ENCODE measurements around the gene CLASRP.

DNA sequence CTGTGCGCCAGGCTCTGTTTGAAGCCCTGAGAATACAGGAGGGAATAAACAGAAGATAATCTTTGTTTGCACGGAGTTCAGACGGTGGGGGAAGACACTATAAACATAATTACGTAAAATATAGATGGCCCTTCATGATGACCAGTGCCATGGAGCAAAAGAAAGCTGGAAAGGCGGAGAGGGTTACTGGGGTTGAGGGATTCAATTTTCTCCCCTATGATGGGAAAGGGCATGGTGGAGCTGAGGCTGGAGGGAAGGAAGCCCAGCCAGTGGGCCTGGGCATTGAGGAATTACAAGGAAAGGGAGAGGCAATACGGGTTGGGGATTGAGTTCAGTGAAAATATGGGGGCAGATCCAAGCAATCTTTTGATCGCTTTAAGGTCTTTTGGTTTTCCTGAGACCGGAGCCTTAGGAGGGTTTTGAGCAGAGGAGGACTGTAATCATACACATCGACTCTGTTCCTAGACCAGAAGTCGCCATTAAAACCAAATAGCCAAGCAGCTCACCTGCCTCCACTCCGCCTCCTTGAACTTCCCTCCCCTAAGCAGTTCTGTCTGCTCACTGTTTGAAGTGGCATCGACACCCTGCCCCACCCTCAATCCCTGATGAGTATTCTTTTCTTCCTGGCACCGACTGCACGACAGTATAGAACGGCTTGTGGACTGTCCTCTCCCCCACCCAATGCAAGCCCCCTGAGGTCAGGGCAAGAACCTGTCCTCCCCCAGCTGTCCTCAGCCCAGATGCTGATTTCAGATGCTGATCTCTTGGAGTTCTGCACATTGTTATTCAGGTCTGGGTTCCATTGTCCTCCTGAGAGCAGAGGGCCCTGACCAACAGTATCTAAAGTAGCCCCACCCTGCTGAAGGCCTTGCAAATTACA is 38.2 kb downstream of the CLASRP start:
- TF ChIP-seq, protein P1, sequence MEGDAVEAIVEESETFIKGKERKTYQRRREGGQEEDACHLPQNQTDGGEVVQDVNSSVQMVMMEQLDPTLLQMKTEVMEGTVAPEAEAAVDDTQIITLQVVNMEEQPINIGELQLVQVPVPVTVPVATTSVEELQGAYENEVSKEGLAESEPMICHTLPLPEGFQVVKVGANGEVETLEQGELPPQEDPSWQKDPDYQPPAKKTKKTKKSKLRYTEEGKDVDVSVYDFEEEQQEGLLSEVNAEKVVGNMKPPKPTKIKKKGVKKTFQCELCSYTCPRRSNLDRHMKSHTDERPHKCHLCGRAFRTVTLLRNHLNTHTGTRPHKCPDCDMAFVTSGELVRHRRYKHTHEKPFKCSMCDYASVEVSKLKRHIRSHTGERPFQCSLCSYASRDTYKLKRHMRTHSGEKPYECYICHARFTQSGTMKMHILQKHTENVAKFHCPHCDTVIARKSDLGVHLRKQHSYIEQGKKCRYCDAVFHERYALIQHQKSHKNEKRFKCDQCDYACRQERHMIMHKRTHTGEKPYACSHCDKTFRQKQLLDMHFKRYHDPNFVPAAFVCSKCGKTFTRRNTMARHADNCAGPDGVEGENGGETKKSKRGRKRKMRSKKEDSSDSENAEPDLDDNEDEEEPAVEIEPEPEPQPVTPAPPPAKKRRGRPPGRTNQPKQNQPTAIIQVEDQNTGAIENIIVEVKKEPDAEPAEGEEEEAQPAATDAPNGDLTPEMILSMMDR (IDR thresholded peaks at IDR 0.05; ENCODE audit: insufficient read depth, low read length, poor library complexity, severe bottlenecking), result no peak
- TF ChIP-seq EZH2phosphoT487 (conservative IDR thresholded peaks at IDR 0.05; ENCODE audit: low read length), result no peak

Measured in SU-DHL-6 (cell line).